ENCODE results near the gene CFAP20DC. TPM values are rescaled to one million over a fixed set of nuclear protein-coding genes. Genes with fewer than 3 reads are reported as not detected.
"Not testable (repeated sequence)": the region's sequence is repeated elsewhere in the genome, so short reads cannot be mapped to it uniquely, and the experiment has no call there.

Gene CFAP20DC
- total RNA-seq, 1 experiment from 2014 or later = 2.8 TPM

DNA sequence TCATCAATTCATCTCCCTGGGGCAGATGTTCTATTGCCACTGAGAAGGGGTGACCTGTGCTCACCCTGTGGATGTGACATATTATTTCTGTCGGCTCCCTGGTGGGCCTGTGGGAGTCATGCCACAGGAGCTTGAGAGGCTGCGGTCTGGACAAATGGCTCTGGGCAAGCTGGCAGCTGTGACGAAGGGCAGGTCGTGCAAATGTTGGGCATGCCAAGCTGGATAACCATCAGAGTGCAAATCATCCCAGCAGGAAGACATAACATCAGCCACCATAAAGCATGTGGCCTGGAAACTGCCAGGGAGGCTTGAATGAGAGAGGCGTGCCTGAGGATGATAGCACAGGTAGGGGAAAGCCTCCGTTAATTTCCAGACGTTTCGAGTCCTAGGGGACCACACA is 338.0 kb downstream of the CFAP20DC start:
- Mint-ChIP-seq H3K27me3 (ENCODE audit: insufficient read depth, unreplicated experiment) (no peaks in the 10 kb centered on the region), H3K27ac (ENCODE audit: unreplicated experiment) (no peak overlapping the region), H3K36me3 (ENCODE audit: insufficient read depth, unreplicated experiment) (no peaks in the 10 kb centered on the region), H3K4me3 (ENCODE audit: unreplicated experiment) (no peak overlapping the region), H3K9me3 (ENCODE audit: unreplicated experiment) (no peaks in the 10 kb centered on the region), H3K4me1 (ENCODE audit: low read depth, unreplicated experiment) (no peaks in the 10 kb centered on the region)
- no peaks in the 10 kb centered on the region for H3K36me3 ChIP-seq (ENCODE audit: control insufficient read depth, insufficient read depth, low read length)
- H3K9me3 ChIP-seq = no peaks in the 10 kb centered on the region
- H3K4me3 ChIP-seq (ENCODE audit: low read depth, low read length) = no peak overlapping the region
- intact Hi-C loops (cut with micrococcal nuclease; ENCODE audit: unreplicated experiment) = no loop called here
- TF ChIP-seq, protein P1, sequence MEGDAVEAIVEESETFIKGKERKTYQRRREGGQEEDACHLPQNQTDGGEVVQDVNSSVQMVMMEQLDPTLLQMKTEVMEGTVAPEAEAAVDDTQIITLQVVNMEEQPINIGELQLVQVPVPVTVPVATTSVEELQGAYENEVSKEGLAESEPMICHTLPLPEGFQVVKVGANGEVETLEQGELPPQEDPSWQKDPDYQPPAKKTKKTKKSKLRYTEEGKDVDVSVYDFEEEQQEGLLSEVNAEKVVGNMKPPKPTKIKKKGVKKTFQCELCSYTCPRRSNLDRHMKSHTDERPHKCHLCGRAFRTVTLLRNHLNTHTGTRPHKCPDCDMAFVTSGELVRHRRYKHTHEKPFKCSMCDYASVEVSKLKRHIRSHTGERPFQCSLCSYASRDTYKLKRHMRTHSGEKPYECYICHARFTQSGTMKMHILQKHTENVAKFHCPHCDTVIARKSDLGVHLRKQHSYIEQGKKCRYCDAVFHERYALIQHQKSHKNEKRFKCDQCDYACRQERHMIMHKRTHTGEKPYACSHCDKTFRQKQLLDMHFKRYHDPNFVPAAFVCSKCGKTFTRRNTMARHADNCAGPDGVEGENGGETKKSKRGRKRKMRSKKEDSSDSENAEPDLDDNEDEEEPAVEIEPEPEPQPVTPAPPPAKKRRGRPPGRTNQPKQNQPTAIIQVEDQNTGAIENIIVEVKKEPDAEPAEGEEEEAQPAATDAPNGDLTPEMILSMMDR (IDR thresholded peaks at IDR 0.05; ENCODE audit: insufficient read depth in 1 of 2, low read depth in 1 of 2, low read length in 1 of 2, severe bottlenecking in 1 of 2, unreplicated experiment in 1 of 2) = no peak
- ChIA-PET CTCF (no interaction called here), POLR2A (no interaction called here)
- no peaks in the 10 kb centered on the region for H3K27me3 ChIP-seq (replicated peaks; ENCODE audit: control insufficient read depth, insufficient read depth, low read length)
- H3K4me1 ChIP-seq = no peaks in the 10 kb centered on the region
- no peak for DNase-seq
- no TSS peak for BruUV-seq (replicated peaks)

DNA sequence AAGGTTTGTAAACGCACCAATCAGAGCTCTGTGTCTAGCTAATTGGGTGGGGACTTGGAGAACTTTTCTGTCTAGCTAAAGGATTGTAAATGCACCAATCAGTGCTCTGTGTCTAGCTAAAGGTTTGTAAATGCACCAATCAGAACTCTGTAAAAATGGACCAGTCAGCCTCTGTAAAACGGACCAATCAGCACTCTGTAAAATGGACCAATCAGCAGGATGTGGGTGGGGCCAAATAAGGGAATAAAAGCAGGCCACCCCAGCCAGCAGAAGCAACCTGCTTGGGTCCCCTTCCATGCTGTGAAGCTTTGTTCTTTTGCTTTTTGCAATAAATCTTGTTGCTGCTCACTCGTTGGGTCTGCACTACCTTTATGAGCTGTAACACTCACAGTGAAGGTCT is 340.8 kb downstream of the CFAP20DC start:
- H3K27me3 ChIP-seq (replicated peaks; ENCODE audit: control insufficient read depth, insufficient read depth, low read length); H3K27me3 Mint-ChIP-seq (ENCODE audit: insufficient read depth, unreplicated experiment); H3K4me1 ChIP-seq; H3K36me3 Mint-ChIP-seq (ENCODE audit: insufficient read depth, unreplicated experiment); H3K36me3 ChIP-seq (ENCODE audit: control insufficient read depth, insufficient read depth, low read length); BruUV-seq (replicated peaks); H3K4me1 Mint-ChIP-seq (ENCODE audit: low read depth, unreplicated experiment); CTCF ChIA-PET; H3K4me3 ChIP-seq (ENCODE audit: low read depth, low read length); DNase-seq; intact Hi-C loops (cut with micrococcal nuclease; ENCODE audit: unreplicated experiment); H3K4me3 Mint-ChIP-seq (ENCODE audit: unreplicated experiment); H3K9me3 Mint-ChIP-seq (ENCODE audit: unreplicated experiment); POLR2A ChIA-PET; H3K9me3 ChIP-seq; H3K27ac Mint-ChIP-seq (ENCODE audit: unreplicated experiment): not testable (repeated sequence)

DNA sequence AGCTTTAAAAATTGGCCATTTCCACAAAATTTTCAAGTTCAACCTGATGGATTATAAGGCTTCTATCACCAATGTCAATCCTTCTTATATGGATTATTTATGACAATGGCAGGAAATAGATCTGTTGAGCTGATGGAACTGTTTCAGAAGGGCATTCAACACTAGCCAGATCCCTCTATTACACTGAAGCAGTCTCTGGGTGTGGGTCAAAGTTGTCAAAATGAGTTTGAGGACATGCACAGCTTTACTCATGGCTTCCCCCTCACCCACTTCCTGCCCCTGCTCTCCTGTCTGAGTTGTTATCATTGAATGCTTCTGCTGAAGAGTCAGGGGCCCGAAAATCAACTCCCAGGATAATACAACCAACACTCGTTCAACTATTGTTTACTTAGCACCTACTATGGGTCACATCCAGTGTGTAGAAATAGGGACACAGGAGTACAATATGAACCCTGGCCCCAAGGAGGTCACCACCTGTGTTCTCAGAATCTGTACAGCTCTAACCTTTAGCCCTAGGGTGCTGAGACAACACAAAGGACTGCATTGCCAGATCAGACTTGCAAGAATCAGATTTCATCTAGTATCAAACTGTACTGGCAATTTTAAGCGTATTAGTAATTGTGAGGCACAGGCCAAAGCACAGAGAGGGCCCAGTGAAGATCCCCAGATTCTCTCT is 341.6 kb downstream of the CFAP20DC start:
- Histone ChIP-seq H3K27me3 (replicated peaks; ENCODE audit: control insufficient read depth, insufficient read depth, low read length) (no peaks in the 10 kb centered on the region), H3K4me1 (no peaks in the 10 kb centered on the region), H3K36me3 (ENCODE audit: control insufficient read depth, insufficient read depth, low read length) (no peaks in the 10 kb centered on the region), H3K4me3 (ENCODE audit: low read depth, low read length) (no peak overlapping the region), H3K9me3 (no peaks in the 10 kb centered on the region)
- CTCF ChIA-PET = interaction anchor here (0.7 kb wide), 1 partner anchor 541 kb away, joined by 3 read pairs; no protein-coding TSS in a partner anchor
- Mint-ChIP-seq H3K27ac (ENCODE audit: unreplicated experiment) (no peak overlapping the region), H3K9me3 (ENCODE audit: unreplicated experiment) (no peaks in the 10 kb centered on the region), H3K4me3 (ENCODE audit: unreplicated experiment) (no peak overlapping the region), H3K27me3 (ENCODE audit: insufficient read depth, unreplicated experiment) (no peaks in the 10 kb centered on the region), H3K4me1 (ENCODE audit: low read depth, unreplicated experiment) (no peaks in the 10 kb centered on the region), H3K36me3 (ENCODE audit: insufficient read depth, unreplicated experiment) (no peaks in the 10 kb centered on the region)
- BruUV-seq (replicated peaks) = no TSS peak
- POLR2A ChIA-PET = no interaction called here
- intact Hi-C loops (cut with micrococcal nuclease; ENCODE audit: unreplicated experiment) = no loop called here
- DNase-seq = no peak
- TF ChIP-seq, protein P1 (IDR thresholded peaks at IDR 0.05; ENCODE audit: insufficient read depth in 1 of 2, low read depth in 1 of 2, low read length in 1 of 2, severe bottlenecking in 1 of 2, unreplicated experiment in 1 of 2) = no peak
